Large intestine (tissue), 3 donors: ENCODE measurements around the gene FCHO1. TPM values are rescaled to one million over a fixed set of nuclear protein-coding genes. Genes with fewer than 3 reads are reported as not detected.

ENCODE experiments used
- DNase-seq, 2 donors: peaks; one replicate each; pipeline versions ENCODE4 v3.0.0 to v3.0.0-alpha.2; 2013
- H3K27ac ChIP-seq: one replicate; pipeline ENCODE4 v1.5.1; 2013; ENCODE audit warnings: low read length
- H3K27me3 ChIP-seq: 2 replicates; pipeline ENCODE4 v1.6.1; 2013; ENCODE audit warnings: low read length; ENCODE audit not compliant: control insufficient read depth, insufficient read depth
- H3K36me3 ChIP-seq: 2 replicates; pipeline ENCODE4 v1.6.1; 2013; ENCODE audit warnings: low read length; ENCODE audit not compliant: control insufficient read depth, insufficient read depth
- H3K4me1 ChIP-seq: one replicate; pipeline ENCODE4 v1.6.1; 2013; ENCODE audit warnings: low read length; ENCODE audit not compliant: control insufficient read depth, insufficient read depth
- H3K4me3 ChIP-seq: one replicate; pipeline ENCODE4 v1.5.1; 2013; ENCODE audit warnings: low read length
- H3K9me3 ChIP-seq: one replicate; pipeline ENCODE4 v1.6.1; 2013; ENCODE audit warnings: mild to moderate bottlenecking, low read depth, low read length, moderate library complexity; ENCODE audit not compliant: control insufficient read depth
- WGBS: methylation state at CpG from one replicate; pipeline ENCODE4 v1.1.5; 2013; ENCODE audit warnings: low lambda C conversion rate; ENCODE audit not compliant: insufficient coverage; 5-methylcytosine and 5-hydroxymethylcytosine counted together
- polyA plus RNA-seq: library from polyadenylated mRNA; unstranded; fragments of 120-200 nt; gene quantifications from one replicate; pipeline ENCODE4 v1.2.1, GENCODE V29; 2013

The FCHO1 gene
- polyA plus RNA-seq, 1 donor = 2.5 TPM

DNA sequence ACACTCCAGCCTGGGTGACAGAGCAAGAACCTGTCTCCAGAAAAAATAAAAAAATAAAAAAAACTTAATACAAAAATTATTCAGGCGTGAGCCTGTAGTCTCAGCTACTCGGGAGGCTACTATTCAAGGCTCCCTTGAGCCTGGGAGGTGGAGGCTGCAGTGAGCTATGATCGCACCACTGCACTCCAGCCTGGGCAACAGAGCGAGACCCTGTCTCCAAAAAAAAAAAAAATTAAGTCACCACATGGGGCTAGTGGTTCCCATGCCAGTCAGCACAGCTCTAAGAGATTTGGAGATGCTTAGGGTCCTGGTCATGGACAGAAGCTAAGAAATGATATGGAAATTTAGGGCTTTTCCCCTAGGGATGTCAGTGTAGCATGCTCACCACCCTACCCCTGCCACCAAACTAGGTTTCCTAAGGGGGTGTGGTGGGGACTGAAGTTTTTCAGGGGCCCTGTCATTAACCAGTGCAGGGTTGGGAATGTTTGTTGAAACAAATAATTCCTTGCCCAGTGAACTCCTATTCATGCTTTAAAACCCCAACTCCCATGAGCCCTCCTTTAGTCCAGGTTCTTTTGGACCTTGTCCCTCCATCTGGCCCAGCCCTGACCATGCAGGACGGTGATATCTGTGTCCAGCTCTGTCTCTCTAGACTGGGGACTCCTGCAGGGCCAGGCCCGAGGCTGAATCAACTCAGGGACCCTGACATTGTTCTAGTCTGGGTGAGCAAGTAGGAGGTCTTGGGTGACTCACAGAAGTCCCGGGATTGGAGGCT, 1.8 kb downstream of the FCHO1 start:
- no peaks in the 10 kb centered on the region for H3K36me3 ChIP-seq
- no peak overlapping the region for H3K4me3 ChIP-seq
- no peaks in the 10 kb centered on the region for H3K4me1 ChIP-seq
- no peak for DNase-seq
- no peak overlapping the region for H3K27ac ChIP-seq
- 60% methylated on average over 1 of the region's 7 CpGs for WGBS
- peaks cover 3% of the 10 kb centered on the region for H3K27me3 ChIP-seq
- no peaks in the 10 kb centered on the region for H3K9me3 ChIP-seq

DNA sequence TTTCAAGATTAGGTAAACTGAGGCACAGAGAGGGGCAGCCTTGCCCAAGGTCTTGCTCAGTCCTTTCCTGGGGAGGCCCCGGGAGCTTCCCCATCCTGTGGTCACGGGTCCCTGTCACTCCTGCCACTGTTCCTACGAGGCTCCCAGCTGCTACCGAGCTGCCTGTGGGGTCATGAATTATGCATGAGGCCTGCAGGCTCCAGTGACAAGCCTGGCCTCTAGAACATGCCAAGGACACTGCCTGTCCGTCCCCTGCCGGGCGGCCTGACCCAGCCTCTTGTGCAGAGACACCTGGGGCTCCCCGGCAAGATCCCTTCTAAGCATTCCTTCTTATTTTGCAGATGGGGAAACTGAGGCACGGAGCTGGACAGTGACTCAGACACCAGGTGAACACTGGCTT, 2.7 kb downstream of the FCHO1 start:
- Histone ChIP-seq H3K27me3 (no peaks in the 10 kb centered on the region), H3K9me3 (no peaks in the 10 kb centered on the region), H3K4me3 (no peak overlapping the region), H3K4me1 (no peaks in the 10 kb centered on the region), H3K36me3 (no peaks in the 10 kb centered on the region), H3K27ac (no peak overlapping the region)
- WGBS = no CpG with 5 or more reads among the region's 9 CpGs
- no peak for DNase-seq

DNA sequence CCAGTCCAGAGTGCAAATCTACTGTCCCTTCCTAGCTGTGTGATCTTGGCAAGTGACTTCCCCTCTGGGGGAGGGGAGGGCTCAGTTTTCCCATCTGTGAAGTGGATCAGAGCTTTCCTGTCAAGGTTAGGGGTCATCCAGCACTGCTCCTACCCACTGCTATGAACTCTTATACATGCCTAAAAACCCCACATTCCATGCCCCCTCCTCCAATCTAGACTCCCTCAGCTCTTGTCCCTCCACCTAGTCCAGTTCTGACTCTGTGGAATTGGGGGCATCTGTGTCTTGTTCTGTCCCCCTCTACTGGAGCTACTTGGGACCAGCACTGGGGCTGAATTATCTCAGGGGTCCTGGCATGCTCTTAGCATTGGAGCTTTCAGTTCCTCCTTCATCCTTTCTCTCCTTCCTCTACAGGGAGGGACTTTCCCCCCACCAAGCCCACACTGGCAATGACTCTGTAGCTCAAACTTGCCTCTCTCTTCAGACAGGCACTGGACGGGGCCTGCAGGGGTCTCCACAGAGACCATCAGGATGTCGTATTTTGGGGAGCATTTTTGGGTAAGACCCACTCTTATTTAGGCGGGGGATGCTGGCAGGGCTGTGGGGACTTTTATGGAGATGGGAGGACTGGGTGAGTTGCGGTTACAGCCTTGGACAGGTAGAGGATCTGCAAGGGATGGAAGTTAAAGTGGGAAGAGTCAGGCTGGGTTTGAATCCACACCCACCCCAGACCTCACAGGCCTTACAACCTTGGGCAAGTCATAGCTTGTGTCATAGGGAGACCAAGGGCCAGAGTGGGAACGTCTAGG, 3.6 kb downstream of the FCHO1 start:
- no peak for DNase-seq
- no CpG with 5 or more reads among the region's 5 CpGs for WGBS
- Histone ChIP-seq H3K27ac (no peak overlapping the region), H3K4me1 (no peaks in the 10 kb centered on the region), H3K27me3 (no peaks in the 10 kb centered on the region), H3K4me3 (no peak overlapping the region), H3K36me3 (no peaks in the 10 kb centered on the region), H3K9me3 (no peaks in the 10 kb centered on the region)

DNA sequence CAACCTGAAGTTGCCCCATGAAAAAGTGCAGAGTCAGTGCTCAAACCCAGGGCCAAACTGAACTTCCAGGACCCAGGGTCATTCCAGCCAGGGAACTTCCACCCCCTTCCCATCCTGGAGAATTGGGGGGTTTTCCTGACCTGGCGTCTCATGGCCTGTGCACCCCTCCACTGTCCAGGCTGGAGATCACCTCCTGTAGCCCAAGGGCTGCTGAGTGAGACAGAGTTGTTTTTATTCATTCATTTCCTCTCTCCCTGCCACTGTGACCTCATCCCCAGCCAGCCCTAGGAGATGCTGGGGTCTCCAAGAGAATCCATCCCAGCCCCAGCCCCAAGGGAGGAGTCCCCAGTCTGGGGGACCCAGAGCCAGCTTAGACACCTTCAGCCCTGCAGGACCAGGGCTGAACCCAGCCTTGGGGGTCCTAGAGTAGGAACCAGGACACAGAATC, 4.2 kb downstream of the FCHO1 start:
- no peak for DNase-seq
- no peaks in the 10 kb centered on the region for H3K4me1 ChIP-seq
- H3K27ac ChIP-seq = no peak overlapping the region
- no peaks in the 10 kb centered on the region for H3K36me3 ChIP-seq
- no peaks in the 10 kb centered on the region for H3K9me3 ChIP-seq
- no CpG with 5 or more reads among the region's 1 CpG for WGBS
- no peaks in the 10 kb centered on the region for H3K27me3 ChIP-seq
- no peak overlapping the region for H3K4me3 ChIP-seq

DNA sequence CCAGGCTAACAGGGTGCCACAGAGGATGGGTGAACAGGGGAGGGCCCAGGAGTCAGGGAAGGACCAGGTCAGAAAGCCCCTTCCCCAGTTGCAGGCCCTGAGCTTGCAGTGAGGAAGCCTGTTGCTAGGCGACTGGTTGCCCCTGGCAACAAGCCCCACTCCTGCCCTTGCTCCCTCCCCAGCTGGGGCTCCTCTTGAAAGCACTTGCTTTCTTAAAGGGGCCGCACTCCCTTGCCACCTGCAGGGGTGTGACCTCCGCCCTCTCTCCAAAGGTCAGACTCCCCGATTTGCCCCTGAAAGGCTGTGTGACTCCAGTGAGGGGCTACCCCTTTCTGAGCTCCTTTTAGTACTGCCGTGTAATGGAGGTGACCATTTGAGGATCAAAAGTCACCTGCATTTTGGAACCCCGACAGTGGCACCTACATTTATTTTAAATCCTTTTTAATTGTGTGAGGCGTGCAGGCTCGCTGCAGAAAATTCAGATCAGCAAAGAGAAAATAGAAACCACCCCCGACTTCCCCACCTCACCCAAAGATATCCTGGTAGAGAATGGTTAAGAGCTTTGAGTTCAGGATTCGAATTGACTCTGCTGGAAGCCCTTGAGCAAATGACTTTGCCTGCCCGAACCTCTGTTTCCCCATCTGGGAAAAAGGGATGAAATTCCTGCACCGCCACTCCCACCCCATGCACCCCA, 4.8 kb downstream of the FCHO1 start:
- DNase-seq = no peak
- no peaks in the 10 kb centered on the region for H3K4me1 ChIP-seq
- H3K27me3 ChIP-seq = no peaks in the 10 kb centered on the region
- H3K36me3 ChIP-seq = no peaks in the 10 kb centered on the region
- H3K4me3 ChIP-seq = no peak overlapping the region
- WGBS = no CpG with 5 or more reads among the region's 12 CpGs
- H3K27ac ChIP-seq = no peak overlapping the region
- no peaks in the 10 kb centered on the region for H3K9me3 ChIP-seq

DNA sequence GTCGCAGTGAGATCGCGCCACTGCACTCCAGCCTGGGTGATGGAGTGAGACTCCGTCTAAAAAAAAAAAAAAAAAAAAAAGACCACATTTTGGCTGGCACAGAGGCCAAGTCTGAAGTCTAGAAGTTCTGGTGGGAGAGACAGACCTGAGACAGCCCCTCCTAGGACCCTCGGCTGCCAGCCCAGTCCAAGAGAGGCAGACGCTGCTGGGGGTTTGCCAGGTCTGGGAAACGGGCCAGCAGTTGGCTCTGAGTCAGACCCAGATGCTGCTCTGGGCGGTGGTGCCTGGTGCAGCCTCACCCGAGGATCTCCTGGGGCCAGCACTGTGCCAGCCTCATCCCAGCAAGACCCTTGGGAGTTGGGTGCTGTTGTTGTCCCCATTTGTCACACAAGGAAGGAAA, 5.8 kb downstream of the FCHO1 start:
- Histone ChIP-seq H3K27me3 (no peaks in the 10 kb centered on the region), H3K9me3 (no peaks in the 10 kb centered on the region), H3K4me3 (no peak overlapping the region), H3K36me3 (no peaks in the 10 kb centered on the region), H3K27ac (no peak overlapping the region), H3K4me1 (no peaks in the 10 kb centered on the region)
- no CpG with 5 or more reads among the region's 9 CpGs for WGBS
- DNase-seq = no peak

DNA sequence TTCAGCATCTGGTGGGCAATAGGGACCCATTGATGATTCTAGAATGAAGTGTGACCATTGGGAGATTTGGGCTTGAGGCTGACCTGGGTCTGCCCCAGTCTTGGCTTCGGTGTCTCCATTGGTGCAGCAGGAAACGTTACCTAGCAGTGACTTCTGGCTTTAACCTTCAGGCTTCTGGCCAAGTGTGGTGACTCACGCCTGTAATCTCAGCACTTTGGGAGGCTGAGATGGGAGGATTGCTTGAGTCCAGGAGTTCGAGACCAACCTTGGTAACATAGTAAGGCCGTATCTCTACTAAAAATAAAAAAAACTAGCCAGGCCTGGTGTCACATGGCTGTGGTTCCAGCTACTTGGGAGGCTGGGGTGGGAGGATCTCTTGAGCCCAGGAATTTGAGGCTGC, 7.2 kb downstream of the FCHO1 start:
- H3K4me1 ChIP-seq = no peaks in the 10 kb centered on the region
- no peaks in the 10 kb centered on the region for H3K9me3 ChIP-seq
- no peak overlapping the region for H3K4me3 ChIP-seq
- no peak for DNase-seq
- no peak overlapping the region for H3K27ac ChIP-seq
- no CpG with 5 or more reads among the region's 5 CpGs for WGBS
- H3K27me3 ChIP-seq = no peaks in the 10 kb centered on the region
- H3K36me3 ChIP-seq = no peaks in the 10 kb centered on the region

DNA sequence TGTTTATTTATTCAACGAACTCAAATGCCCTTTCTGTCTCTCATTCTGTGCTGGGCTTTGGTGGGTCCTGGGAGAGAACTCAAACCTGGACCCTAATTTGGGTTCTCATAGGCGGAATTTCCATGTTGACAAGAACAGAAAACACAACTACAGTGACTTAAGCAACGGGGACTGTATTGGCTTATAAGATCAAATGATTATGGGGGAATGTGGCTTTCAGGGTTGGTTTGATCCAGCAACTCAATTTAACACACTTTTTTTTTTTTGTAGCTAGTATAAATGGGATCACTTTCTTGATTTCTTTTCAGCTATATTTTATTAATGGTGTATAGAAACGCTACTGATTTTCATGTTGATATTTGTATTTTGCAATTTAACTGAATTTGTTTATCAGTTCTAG, 9.9 kb downstream of the FCHO1 start:
- Histone ChIP-seq H3K9me3 (no peaks in the 10 kb centered on the region), H3K27me3 (no peaks in the 10 kb centered on the region), H3K4me1 (peaks cover 4% of the 10 kb centered on the region), H3K4me3 (no peak overlapping the region), H3K27ac (no peak overlapping the region), H3K36me3 (no peaks in the 10 kb centered on the region)
- WGBS = 80% methylated on average over 1 of the region's 4 CpGs
- no peak for DNase-seq

DNA sequence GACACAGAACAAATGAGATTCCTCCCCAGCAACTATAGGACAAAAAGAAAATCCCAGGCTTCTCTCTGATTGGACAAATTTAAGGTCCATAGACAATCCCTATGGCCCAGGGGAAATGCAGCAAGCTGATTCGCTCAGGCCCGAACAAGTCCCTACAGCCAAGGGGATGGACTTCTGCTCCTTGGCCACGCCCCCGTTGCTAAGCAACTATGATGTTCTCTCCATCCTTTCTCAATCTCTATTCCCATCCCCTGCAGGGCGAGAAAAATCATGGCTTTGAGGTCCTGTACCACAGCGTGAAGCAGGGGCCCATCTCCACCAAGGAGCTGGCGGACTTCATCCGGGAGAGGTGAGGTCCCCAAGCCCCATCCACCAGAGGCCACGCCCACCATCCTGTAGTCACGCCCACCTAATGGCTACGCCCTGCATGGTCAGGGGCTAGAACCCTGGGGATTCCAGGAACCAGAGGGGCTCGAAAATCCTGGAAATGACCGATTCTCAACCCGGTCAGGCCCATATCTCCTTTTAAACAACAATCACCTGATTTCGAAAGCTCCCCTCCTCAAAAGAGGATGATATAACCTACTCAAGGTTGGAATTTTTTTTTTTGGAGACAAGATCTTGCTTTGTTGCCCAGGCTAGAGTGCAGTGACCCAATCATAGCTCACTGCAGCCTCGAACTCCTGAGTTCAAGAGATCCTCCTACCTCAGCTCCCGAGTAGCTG, 11.4 kb downstream of the FCHO1 start:
- Histone ChIP-seq H3K4me3 (no peak overlapping the region), H3K27ac (no peak overlapping the region), H3K9me3 (no peaks in the 10 kb centered on the region), H3K4me1 (peaks cover 8% of the 10 kb centered on the region), H3K27me3 (no peaks in the 10 kb centered on the region), H3K36me3 (no peaks in the 10 kb centered on the region)
- no CpG with 5 or more reads among the region's 17 CpGs for WGBS
- DNase-seq = no peak

DNA sequence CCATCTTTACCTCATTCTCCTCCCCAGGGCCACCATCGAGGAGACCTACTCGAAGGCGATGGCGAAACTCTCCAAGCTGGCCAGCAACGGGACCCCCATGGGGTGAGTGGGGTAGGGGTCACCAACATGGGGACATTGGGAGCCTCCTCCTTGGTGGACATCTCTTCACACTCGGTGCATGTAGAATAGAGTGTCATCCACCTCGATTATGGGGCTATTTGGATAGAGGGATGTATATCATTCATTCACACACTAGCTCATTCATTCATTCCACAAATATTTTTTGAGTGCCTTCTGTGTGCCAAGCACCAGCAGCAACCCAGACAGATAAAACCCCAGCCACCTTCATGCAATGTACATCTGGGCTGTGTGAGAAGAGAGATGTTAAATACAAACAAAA, 13.1 kb downstream of the FCHO1 start:
- Histone ChIP-seq H3K36me3 (no peaks in the 10 kb centered on the region), H3K4me3 (no peak overlapping the region), H3K27me3 (no peaks in the 10 kb centered on the region), H3K9me3 (no peaks in the 10 kb centered on the region), H3K4me1 (peaks cover 8% of the 10 kb centered on the region), H3K27ac (no peak overlapping the region)
- WGBS = no CpG with 5 or more reads among the region's 7 CpGs
- DNase-seq = no peak
